SK-N-MC (cell line): ENCODE results near the gene PIK3R5.

ENCODE experiments used
- EZH2 ChIP-seq: fragments of 200-600 bp; sonication (generic); IDR thresholded peaks from one replicate; pipeline ENCODE4 v1.6.1; 2017; ENCODE audit warnings: antibody characterized with exemption
- FOXP2 ChIP-seq: optimal IDR thresholded peaks from 2 replicates; pipeline ENCODE3; 2011; ENCODE audit warnings: mild to moderate bottlenecking, moderate library complexity; ENCODE audit not compliant: insufficient read depth; ENCODE audit errors: extremely low read length, control extremely low read depth
- POLR2AphosphoS5 ChIP-seq: IDR thresholded peaks from 2 replicates; pipeline ENCODE4 v1.6.1; 2012; ENCODE audit warnings: mild to moderate bottlenecking, low read depth, low read length, borderline replicate concordance

DNA sequence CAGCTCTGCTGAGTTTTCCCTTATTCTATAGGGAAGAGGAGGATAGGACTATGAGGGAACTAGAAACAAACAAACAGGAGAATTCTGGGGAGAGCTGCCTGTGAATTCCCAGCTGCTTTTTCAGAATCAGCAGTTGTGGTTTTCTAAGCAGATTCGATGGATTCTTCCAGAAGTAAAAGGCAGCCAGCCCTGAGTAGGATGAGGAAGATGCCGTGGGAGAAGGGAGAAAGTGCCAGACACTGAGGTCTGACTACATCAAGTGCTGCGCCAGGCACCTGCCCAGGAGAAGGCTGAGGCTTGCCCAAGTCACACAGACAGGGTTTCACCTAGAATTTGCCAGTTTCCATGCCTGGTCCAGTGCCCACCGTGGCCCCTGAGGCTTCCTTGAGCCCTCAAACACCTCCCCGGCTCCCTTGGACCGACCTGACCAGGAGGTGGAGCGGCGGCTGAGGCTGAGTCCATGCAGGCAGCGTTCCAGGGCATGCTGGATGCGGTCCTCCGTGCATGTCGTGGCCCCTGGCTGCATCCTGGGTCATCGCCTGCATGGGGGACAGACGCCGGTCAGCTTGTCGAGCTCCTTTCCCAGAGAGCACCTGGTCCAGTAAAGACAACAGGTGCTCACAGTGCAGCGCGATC is 54.4 kb downstream of the PIK3R5 start:
- TF ChIP-seq POLR2AphosphoS5 (no peak), EZH2 (no peak), FOXP2 (no peak)
